DMS 273 (cell line): ENCODE measurements around the gene ANKRD23.
"Not testable (repeated sequence)": the region's sequence is repeated elsewhere in the genome, so short reads cannot be mapped to it uniquely, and the experiment has no call there.

Experiments
- DNase-seq: peaks from one replicate; lab custom pipeline; 2025; ENCODE audit not compliant: unreplicated experiment; lab: John Stamatoyannopoulos, UW

The ANKRD23 gene

GRCh38 chr2:96801005-96801785, 42.6 kb downstream of the ANKRD23 start:
- peak; percentile 81 for DNase-seq

- no peak for DNase-seq
Measured at GRCh38 chr2:96800061-96801004, 43.5 kb downstream of the ANKRD23 start.

GRCh38 chr2:96799623-96799935, 44.2 kb downstream of the ANKRD23 start:
- peak; percentile 49 for DNase-seq

GRCh38 chr2:96798733-96799622, 44.8 kb downstream of the ANKRD23 start:
- no peak for DNase-seq

GRCh38 chr2:96797066-96797625, 46.7 kb downstream of the ANKRD23 start:
- DNase-seq = no peak

GRCh38 chr2:96796497-96796896, 47.3 kb downstream of the ANKRD23 start:
- DNase-seq = not testable (repeated sequence)

GRCh38 chr2:96795076-96795475, 48.7 kb downstream of the ANKRD23 start:
- no peak for DNase-seq

- DNase-seq = no peak
Measured at GRCh38 chr2:96792772-96793749, 50.8 kb downstream of the ANKRD23 start.

GRCh38 chr2:96789245-96789617, 54.6 kb downstream of the ANKRD23 start:
- no peak for DNase-seq

GRCh38 chr2:96788442-96789244, 55.2 kb downstream of the ANKRD23 start:
- DNase-seq = no peak
